ENCODE results near the gene DHRS3. TPM values are rescaled to one million over a fixed set of nuclear protein-coding genes. Genes with fewer than 3 reads are reported as not detected.

DHRS3 gene
- total RNA-seq, 1 experiment from 2014 or later: 87.0 TPM

- TF ChIP-seq CTCF (IDR thresholded peaks at IDR 0.05 in 2 of 3, conservative IDR thresholded peaks at IDR 0.05 in 1 of 3; ENCODE audit: borderline replicate concordance in 1 of 3, insufficient read depth in 1 of 3, low read depth in 2 of 3, low read length in 2 of 3) (no peak), RAD21 (IDR thresholded peaks at IDR 0.05; ENCODE audit: low read depth) (no peak), CEBPB (IDR thresholded peaks at IDR 0.05; ENCODE audit: low read depth) (no peak), CBX3 (IDR thresholded peaks at IDR 0.05; ENCODE audit: low read depth) (no peak), YY1 (IDR thresholded peaks at IDR 0.05; ENCODE audit: extremely low read depth, insufficient replicate concordance, low read depth, low read length) (no peak), MAX (IDR thresholded peaks at IDR 0.05) (no peak), POLR2AphosphoS5 (IDR thresholded peaks at IDR 0.05; ENCODE audit: low read depth, low read length) (no peak), POLR2A (IDR thresholded peaks at IDR 0.05; ENCODE audit: borderline replicate concordance, extremely low read depth, insufficient read depth, insufficient read length) (no peak)
These were observed 80.7 kb downstream of the DHRS3 start (continued) for GRCh38 chr1:12537294-12537693.

- Histone ChIP-seq H3K4me3 (replicated peaks in 1 of 2; ENCODE audit: low read depth in 1 of 2, low read length in 2 of 2) (no peak overlapping the region), H3K36me3 (ENCODE audit: control insufficient read depth in 1 of 2, insufficient read depth in 2 of 2, low read length in 2 of 2) (no peaks in the 10 kb centered on the region), H2AFZ (ENCODE audit: low read depth, low read length, poor library complexity, severe bottlenecking) (no peak overlapping the region), H3K9me3 (ENCODE audit: control insufficient read depth in 1 of 2, insufficient read depth in 1 of 2, low read depth in 1 of 2, low read length in 2 of 2) (no peaks in the 10 kb centered on the region), H3K9ac (ENCODE audit: low read length) (no peak overlapping the region), H3K9me2 (ENCODE audit: insufficient read depth) (no peaks in the 10 kb centered on the region), H3K4me1 (ENCODE audit: control insufficient read depth in 1 of 2, insufficient read depth in 2 of 2, low read length in 2 of 2) (peaks cover 21 to 34% of the 10 kb centered on the region in 2 experiments), H4K20me1 (ENCODE audit: insufficient read depth) (no peaks in the 10 kb centered on the region), H3K27ac (ENCODE audit: low read depth, low read length) (no peak overlapping the region), H3K27me3 (ENCODE audit: insufficient read depth, low read length) (no peaks in the 10 kb centered on the region), H3K4me2 (ENCODE audit: low read length) (no peak overlapping the region), H3K79me2 (ENCODE audit: insufficient read depth, low read length) (no peaks in the 10 kb centered on the region)
- no peak for ATAC-seq
- TF ChIP-seq CTCF (IDR thresholded peaks at IDR 0.05 in 2 of 3, conservative IDR thresholded peaks at IDR 0.05 in 1 of 3; ENCODE audit: borderline replicate concordance in 1 of 3, insufficient read depth in 1 of 3, low read depth in 2 of 3, low read length in 2 of 3): no peak
- TF ChIP-seq RAD21 (IDR thresholded peaks at IDR 0.05; ENCODE audit: low read depth): no peak
- TF ChIP-seq ATF3 (IDR thresholded peaks at IDR 0.05): no peak
- TF ChIP-seq ELF1 (IDR thresholded peaks at IDR 0.05; ENCODE audit: borderline replicate concordance, low read depth): no peak
- no peak for TF ChIP-seq EGR1 (IDR thresholded peaks at IDR 0.05; ENCODE audit: low read depth)
- no peak for TF ChIP-seq JUND (IDR thresholded peaks at IDR 0.05)
- no peak for TF ChIP-seq POLR2AphosphoS5 (IDR thresholded peaks at IDR 0.05; ENCODE audit: low read depth, low read length)
- no peak for TF ChIP-seq REST (IDR thresholded peaks at IDR 0.05; ENCODE audit: low read depth)
- POLR2A ChIA-PET: interaction anchor here (0.7 kb wide), 1 partner anchor 149 kb away, joined by 3 read pairs; no protein-coding TSS in a partner anchor
- BruUV-seq (replicated peaks): no TSS peak
- intact Hi-C loops (cut with micrococcal nuclease): no loop called here
- DNase-seq (ENCODE audit: low read depth, low spot score): no peak
- RAD21 ChIA-PET (ENCODE audit: low non-redundant PET in 1 of 2, low total read pairs in 2 of 2, uncharacterized antibody in 2 of 2, unreplicated experiment in 2 of 2): no interaction called here
- CTCF ChIA-PET: interaction anchor here (0.7 kb wide), 1 partner anchor 66 kb away, joined by 3 read pairs; no protein-coding TSS in a partner anchor
These were observed 81.9 kb downstream of the DHRS3 start for GRCh38 chr1:12536023-12536639.

Data from HCT116 (cell line).